Gastrocnemius medialis (tissue), 4 donors: Measurements from ENCODE around the gene ITGAE. TPM values are rescaled to one million over a fixed set of nuclear protein-coding genes. Genes with fewer than 3 reads are reported as not detected.

Experiments
- ATAC-seq, 2 donors: fragments of 150-250 bp; one replicate each; pipeline ENCODE4 v1.9.1; 2016
- DNase-seq, 2 donors: peaks; one replicate each; pipeline ENCODE4 v3.0.0-alpha.2; 2019
- H3K27ac ChIP-seq, 4 donors: fragments of 200-600 bp; sonication (generic); 1 replicate in 1 of 4; 2 replicates in 3 of 4; pipeline ENCODE4 v1.5.1; 2016 to 2018; ENCODE audit warnings: mild to moderate bottlenecking in 2 of 4, moderate library complexity in 1 of 4
- H3K27me3 ChIP-seq, 3 donors: fragments of 200-600 bp; sonication (generic) in 2 of 3; 1 replicate in 1 of 3; 2 replicates in 2 of 3; pipeline versions ENCODE4 v1.5.1 to v1.6.0; 2016 to 2019; ENCODE audit warnings: mild to moderate bottlenecking in 1 of 3, moderate library complexity in 1 of 3
- H3K36me3 ChIP-seq, 2 donors: fragments of 200-600 bp; sonication (generic) in 1 of 2; one replicate each; pipeline ENCODE4 v1.5.1; 2017 to 2018
- H3K4me1 ChIP-seq, 2 donors: fragments of 200-600 bp; sonication (generic) in 1 of 2; one replicate each; pipeline ENCODE4 v1.5.1; 2016 to 2017; ENCODE audit warnings: mild to moderate bottlenecking in 2 of 2
- H3K4me3 ChIP-seq, 4 donors: fragments of 200-600 bp; sonication (generic) in 3 of 4; 1 replicate in 1 of 4; 2 replicates in 3 of 4; pipeline ENCODE4 v1.5.1; 2016 to 2019; ENCODE audit warnings: mild to moderate bottlenecking in 2 of 4
- H3K9me3 ChIP-seq, 3 donors: fragments of 200-600 bp; sonication (generic) in 2 of 3; 1 replicate in 1 of 3; 2 replicates in 2 of 3; pipeline ENCODE4 v1.5.1; 2016 to 2019
- CTCF ChIP-seq, 5 experiments: fragments of 450-650 bp in 3 of 5; fragments of 200-600 bp in 2 of 5; sonication (generic) in 2 of 5; IDR thresholded peaks in 4 of 5; conservative IDR thresholded peaks in 1 of 5; 1 replicate in 4 of 5; 2 replicates in 1 of 5; pipeline ENCODE4 v1.5.1; 2016 to 2019; ENCODE audit warnings: antibody characterized with exemption in 5 of 5, mild to moderate bottlenecking in 3 of 5, moderate library complexity in 3 of 5
- POLR2A ChIP-seq, 2 donors: fragments of 450-650 bp; IDR thresholded peaks; one replicate each; pipeline ENCODE4 v1.6.1; 2017; ENCODE audit warnings: antibody characterized with exemption in 2 of 2, mild to moderate bottlenecking in 2 of 2, moderate library complexity in 2 of 2
- in situ Hi-C, 4 donors: fragments of 200-750 bp; cut with MboI; loops; one replicate each; pipeline versions ENCODE4 v1.15.0 to v1.8.0; 2017; ENCODE audit warnings: low sequenced_read_pairs in 4 of 4
- intact Hi-C: fragments of 100-400 bp; cut with DNase I; formaldehyde crosslinking; loops from one replicate; pipeline ENCODE4 v1.15.1; 2023; ENCODE audit warnings: low total_unique reads
- total RNA-seq, 4 donors: library from RNA; depleted of rRNA; stranded (reverse); fragments of >200 nt; gene quantifications; one replicate each; pipeline versions ENCODE4 v1.1.0 to v1.2.3, GENCODE V29; 2016

ITGAE gene
- total RNA-seq, 4 donors from 2014 or later = 10.8 to 25.0 (median 23.5) TPM

DNA sequence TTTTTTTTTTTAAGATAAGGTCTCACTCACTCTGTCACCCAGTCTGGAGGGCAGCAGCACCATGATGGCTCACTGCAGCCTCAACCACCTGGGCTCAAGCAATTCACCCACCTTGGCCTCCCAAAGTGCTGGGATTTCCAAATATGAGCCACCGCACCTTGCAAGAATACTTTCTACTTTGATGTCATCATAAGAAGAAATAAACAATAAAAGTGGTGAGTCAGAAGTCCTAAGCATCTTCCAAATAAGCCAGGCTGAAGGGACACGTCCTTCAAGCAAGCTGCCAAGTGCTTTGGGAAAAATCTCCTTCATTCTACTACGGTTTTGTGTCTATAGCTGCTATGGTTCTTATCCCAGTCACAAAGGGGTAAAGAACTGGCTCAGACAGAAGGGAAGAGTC, 57.0 kb downstream of the ITGAE start:
- no peaks in the 10 kb centered on the region for H3K36me3 ChIP-seq
- intact Hi-C loops = no loop called here
- H3K4me3 ChIP-seq = no peak overlapping the region
- ATAC-seq = no peak
- no peak for DNase-seq
- in situ Hi-C loops = no loop called here
- H3K27me3 ChIP-seq = no peaks in the 10 kb centered on the region
- no peak overlapping the region for H3K27ac ChIP-seq
- no peaks in the 10 kb centered on the region for H3K4me1 ChIP-seq
- no peaks in the 10 kb centered on the region for H3K9me3 ChIP-seq
- TF ChIP-seq POLR2A (IDR thresholded peaks at IDR 0.05) = no peak
- TF ChIP-seq CTCF (IDR thresholded peaks at IDR 0.05 in 4 of 5, conservative IDR thresholded peaks at IDR 0.05 in 1 of 5) = no peak

GRCh38 chr17:3740611-3741073, 60.3 kb downstream of the ITGAE start:
- no peaks in the 10 kb centered on the region for H3K9me3 ChIP-seq
- peaks cover 4 to 11% of the 10 kb centered on the region in 2 donors for H3K4me1 ChIP-seq
- no peaks in the 10 kb centered on the region for H3K36me3 ChIP-seq
- DNase-seq = no peak
- no peak overlapping the region for H3K4me3 ChIP-seq
- intact Hi-C loops (no loop called here), in situ Hi-C loops (no loop called here)
- ATAC-seq = no peak
- no peaks in the 10 kb centered on the region for H3K27me3 ChIP-seq
- no peak overlapping the region for H3K27ac ChIP-seq
- TF ChIP-seq POLR2A (IDR thresholded peaks at IDR 0.05) = no peak
- no peak for TF ChIP-seq CTCF (IDR thresholded peaks at IDR 0.05 in 4 of 5, conservative IDR thresholded peaks at IDR 0.05 in 1 of 5)

DNA sequence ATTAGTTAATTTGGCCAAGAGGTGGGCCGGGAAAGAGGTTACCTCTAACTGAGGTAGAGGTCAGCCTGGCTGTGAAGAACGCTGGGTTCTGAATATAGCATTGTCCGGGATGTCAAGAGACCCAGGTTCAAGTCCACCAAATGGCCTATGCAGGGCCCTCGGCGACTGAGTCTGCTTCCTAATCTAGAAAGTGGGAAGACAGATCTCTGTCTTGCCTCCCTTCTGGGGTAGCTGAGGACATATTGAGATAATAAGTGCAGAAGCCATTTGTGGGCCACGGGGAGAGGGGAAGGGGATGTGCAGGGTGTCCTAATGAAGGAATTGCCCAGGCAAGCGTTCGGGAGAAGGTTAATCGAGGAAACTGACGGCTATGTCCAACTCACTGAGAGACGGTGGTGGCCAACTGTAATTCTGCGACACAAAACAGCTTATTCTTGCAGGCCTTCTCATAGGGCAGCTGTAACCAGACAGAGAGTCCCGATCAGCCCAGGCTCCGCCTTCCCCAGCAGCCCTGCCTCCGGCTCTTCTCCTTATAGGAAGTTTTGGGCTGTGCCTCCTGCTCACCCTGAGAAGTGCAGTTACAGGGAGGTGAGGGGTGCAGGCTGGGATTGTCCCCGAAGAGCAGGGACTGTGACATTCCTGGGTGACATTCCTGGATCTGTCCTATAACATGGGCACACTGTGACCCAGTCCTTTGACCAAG, 61.4 kb downstream of the ITGAE start:
- DNase-seq (no peak), ATAC-seq (no peak)
- Histone ChIP-seq H3K4me1 (peaks cover 4 to 11% of the 10 kb centered on the region in 2 donors), H3K9me3 (no peaks in the 10 kb centered on the region), H3K27me3 (no peaks in the 10 kb centered on the region), H3K4me3 (no peak overlapping the region), H3K36me3 (no peaks in the 10 kb centered on the region), H3K27ac (no peak overlapping the region)
- intact Hi-C loops (loop anchor here (5.0 to 10.0 kb wide), 2 partner anchors 153 to 335 kb away; partner anchors contain the start of gene CAMKK1), in situ Hi-C loops (loop anchor here (5.0 to 10.0 kb wide), 4 partner anchors 75 to 105 kb away; partner anchors contain the start of gene NCBP3 (in 2 of the 4))
- TF ChIP-seq POLR2A (IDR thresholded peaks at IDR 0.05) (no peak), CTCF (IDR thresholded peaks at IDR 0.05 in 4 of 5, conservative IDR thresholded peaks at IDR 0.05 in 1 of 5) (no peak)

- H3K9me3 ChIP-seq = no peaks in the 10 kb centered on the region
- H3K36me3 ChIP-seq = no peaks in the 10 kb centered on the region
- intact Hi-C loops (loop anchor here (5.0 to 10.0 kb wide), 2 partner anchors 154 to 336 kb away; partner anchors contain the start of gene CAMKK1), in situ Hi-C loops (loop anchor here (5.0 to 10.0 kb wide), 4 partner anchors 76 to 106 kb away; partner anchors contain the start of gene NCBP3 (in 2 of the 4))
- peak overlapping the region; percentile 35 to 50 (median 44) for H3K4me3 ChIP-seq
- ATAC-seq = peak; percentile 49 to 84
- no peak for TF ChIP-seq CTCF (IDR thresholded peaks at IDR 0.05 in 4 of 5, conservative IDR thresholded peaks at IDR 0.05 in 1 of 5)
- TF ChIP-seq POLR2A (IDR thresholded peaks at IDR 0.05) = peak; percentile 36 to 50
- DNase-seq = peak; percentile 56 to 79
- H3K4me1 ChIP-seq = peaks cover 4 to 11% of the 10 kb centered on the region in 2 donors
- peak overlapping the region; percentile 72 to 84 (median 80) for H3K27ac ChIP-seq
- H3K27me3 ChIP-seq = no peaks in the 10 kb centered on the region
Observed at GRCh38 chr17:3738562-3739295, 62.3 kb downstream of the ITGAE start.
